Liver (tissue), 9 donors: ENCODE measurements around the gene RASA1. TPM values are rescaled to one million over a fixed set of nuclear protein-coding genes. Genes with fewer than 3 reads are reported as not detected.

ENCODE experiments used
- DNase-seq: peaks from one replicate; pipeline ENCODE4 v3.0.0-alpha.2; 2017; ENCODE audit warnings: low spot score
- H3K27ac ChIP-seq, 2 donors: one replicate each; pipeline ENCODE4 v1.7.0; 2013; ENCODE audit warnings: inconsistent platforms in 2 of 2, low read length in 2 of 2, control low read depth in 1 of 2, low read depth in 1 of 2, mild to moderate bottlenecking in 1 of 2
- H3K27me3 ChIP-seq, 4 donors: one replicate each; pipeline versions ENCODE4 v1.6.1 to v1.7.0; 2013; ENCODE audit warnings: low read length in 3 of 4, inconsistent platforms in 1 of 4, mild to moderate bottlenecking in 1 of 4, moderate library complexity in 1 of 4; ENCODE audit not compliant: control insufficient read depth in 4 of 4, insufficient read depth in 4 of 4
- H3K36me3 ChIP-seq, 4 donors: one replicate each; pipeline versions ENCODE4 v1.6.1 to v1.7.0; 2013; ENCODE audit warnings: low read length in 3 of 4, mild to moderate bottlenecking in 3 of 4, low read depth in 1 of 4, moderate library complexity in 1 of 4; ENCODE audit not compliant: control insufficient read depth in 4 of 4, insufficient read depth in 3 of 4
- H3K4me1 ChIP-seq, 4 donors: one replicate each; pipeline versions ENCODE4 v1.6.1 to v1.7.0; 2013; ENCODE audit warnings: low read length in 3 of 4, mild to moderate bottlenecking in 3 of 4, moderate library complexity in 1 of 4; ENCODE audit not compliant: control insufficient read depth in 4 of 4, insufficient read depth in 4 of 4
- H3K4me3 ChIP-seq, 3 donors: one replicate each; pipeline versions ENCODE4 v1.6.1 to v1.7.0; 2013; ENCODE audit warnings: low read length in 3 of 3, control low read depth in 1 of 3, low read depth in 1 of 3, mild to moderate bottlenecking in 1 of 3
- H3K9ac ChIP-seq, 2 donors: one replicate each; pipeline ENCODE4 v1.7.0; 2013; ENCODE audit warnings: low read length in 2 of 2, mild to moderate bottlenecking in 2 of 2, moderate library complexity in 2 of 2, control low read depth in 1 of 2, low read depth in 1 of 2
- H3K9me3 ChIP-seq, 4 donors: one replicate each; pipeline versions ENCODE4 v1.6.1 to v1.7.0; 2013; ENCODE audit warnings: low read length in 3 of 4; ENCODE audit not compliant: control insufficient read depth in 4 of 4
- ATF3 ChIP-seq: IDR thresholded peaks from 2 replicates; pipeline ENCODE4 v1.6.1; 2016; ENCODE audit warnings: antibody characterized with exemption
- CTCF ChIP-seq: fragments of 150-350 bp; IDR thresholded peaks from 2 replicates; pipeline ENCODE4 v1.5.1; 2017; ENCODE audit warnings: improper control_type of control experiment, low read depth, low read length; ENCODE audit not compliant: missing input control
- FOXA1 ChIP-seq: IDR thresholded peaks from 2 replicates; pipeline ENCODE4 v1.6.1; 2016; ENCODE audit warnings: antibody characterized with exemption
- FOXA2 ChIP-seq: IDR thresholded peaks from 2 replicates; pipeline ENCODE4 v1.6.1; 2016; ENCODE audit warnings: antibody characterized with exemption
- GABPA ChIP-seq, 2 donors: IDR thresholded peaks in 1 of 2; conservative IDR thresholded peaks in 1 of 2; 2 replicates each; pipeline ENCODE4 v1.6.1; 2016; ENCODE audit warnings: antibody characterized with exemption in 2 of 2, mild to moderate bottlenecking in 1 of 2, moderate library complexity in 1 of 2
- HNF4A ChIP-seq, 2 donors: conservative IDR thresholded peaks; 2 replicates each; pipeline ENCODE4 v1.6.1; 2016; ENCODE audit warnings: antibody characterized with exemption in 2 of 2, mild to moderate bottlenecking in 2 of 2
- HNF4G ChIP-seq: IDR thresholded peaks from 2 replicates; pipeline ENCODE4 v1.6.1; 2016; ENCODE audit warnings: antibody characterized with exemption
- JUND ChIP-seq, 2 donors: IDR thresholded peaks; 2 replicates each; pipeline ENCODE4 v1.6.1; 2016; ENCODE audit warnings: antibody characterized with exemption in 2 of 2
- MAX ChIP-seq: IDR thresholded peaks from 2 replicates; pipeline ENCODE4 v1.6.1; 2016; ENCODE audit warnings: antibody characterized with exemption
- NR2F2 ChIP-seq: IDR thresholded peaks from 2 replicates; pipeline ENCODE4 v1.6.1; 2016; ENCODE audit warnings: antibody characterized with exemption
- RAD21 ChIP-seq, 2 donors: IDR thresholded peaks; 2 replicates each; pipeline ENCODE4 v1.6.1; 2016; ENCODE audit warnings: antibody characterized with exemption in 2 of 2, mild to moderate bottlenecking in 2 of 2
- REST ChIP-seq: IDR thresholded peaks from 2 replicates; pipeline ENCODE4 v1.6.1; 2016; ENCODE audit warnings: antibody characterized with exemption, mild to moderate bottlenecking
- RXRA ChIP-seq, 2 donors: IDR thresholded peaks; 2 replicates each; pipeline ENCODE4 v1.6.1; 2017 to 2018; ENCODE audit warnings: antibody characterized with exemption in 2 of 2, mild to moderate bottlenecking in 1 of 2
- SP1 ChIP-seq: IDR thresholded peaks from 2 replicates; pipeline ENCODE4 v1.6.1; 2018; ENCODE audit warnings: antibody characterized with exemption, mild to moderate bottlenecking
- TAF1 ChIP-seq: conservative IDR thresholded peaks from 2 replicates; pipeline ENCODE4 v1.6.1; 2016; ENCODE audit warnings: antibody characterized with exemption, mild to moderate bottlenecking
- YY1 ChIP-seq: IDR thresholded peaks from 2 replicates; pipeline ENCODE4 v1.6.1; 2016; ENCODE audit warnings: antibody characterized with exemption, mild to moderate bottlenecking
- ZBTB33 ChIP-seq: IDR thresholded peaks from 2 replicates; pipeline ENCODE4 v1.6.1; 2016; ENCODE audit warnings: antibody characterized with exemption
- WGBS: extraction: QIAGEN DNeasy Blood & Tissue Kit; methylation state at CpG from one replicate; pipeline ENCODE4 v1.1.7; 2013; 5-methylcytosine and 5-hydroxymethylcytosine counted together
- polyA plus RNA-seq, 2 donors: library from polyadenylated mRNA; stranded (reverse) in 1 of 2; unstranded in 1 of 2; fragments of 200-250 nt in 1 of 2; fragments of >200 nt in 1 of 2; fragmentation: Nextera tagmentation in 1 of 2; extraction: Ambion mirVana in 1 of 2; gene quantifications; one replicate each; pipeline versions ENCODE4 v1.2.1 to v1.2.3, GENCODE V29; 2013 to 2015
- total RNA-seq, 2 donors: library from RNA; depleted of rRNA; stranded (reverse); fragments of >200 nt; gene quantifications; one replicate each; pipeline ENCODE4 v1.2.3, GENCODE V29; 2014
- donor health status: healthy.
- donor health status: healthy.
- donor health status: healthy.
- donor health status: healthy.
- donor health status: healthy.

The RASA1 gene
- total and polyA plus RNA-seq, 4 donors, result 3.7 to 18.1 (median 7.0) TPM

- Histone ChIP-seq H3K4me3 (no peak overlapping the region), H3K4me1 (no peaks in the 10 kb centered on the region), H3K27ac (no peak overlapping the region), H3K9me3 (no peaks in the 10 kb centered on the region), H3K27me3 (no peaks in the 10 kb centered on the region), H3K9ac (no peak overlapping the region), H3K36me3 (no peaks in the 10 kb centered on the region)
- 91% methylated on average over 3 of the region's 3 CpGs for WGBS
- TF ChIP-seq NR2F2 (no peak), HNF4A (conservative IDR thresholded peaks at IDR 0.05) (no peak), ATF3 (no peak), GABPA (IDR thresholded peaks at IDR 0.05 in 1 of 2, conservative IDR thresholded peaks at IDR 0.05 in 1 of 2) (no peak), MAX (no peak), ZBTB33 (no peak), REST (no peak)
- DNase-seq, result no peak
Measured at GRCh38 chr5:87243161-87243844, 24.4 kb upstream of the RASA1 start.

GRCh38 chr5:87245451-87245850 lies 22.2 kb upstream of the RASA1 start:
- Histone ChIP-seq H3K27ac (no peak overlapping the region), H3K4me1 (no peaks in the 10 kb centered on the region), H3K27me3 (no peaks in the 10 kb centered on the region), H3K9ac (no peak overlapping the region), H3K9me3 (no peaks in the 10 kb centered on the region), H3K4me3 (no peak overlapping the region), H3K36me3 (no peaks in the 10 kb centered on the region)
- WGBS, result 68% methylated on average over 2 of the region's 2 CpGs
- DNase-seq, result no peak
- no peak for TF ChIP-seq RXRA (IDR thresholded peaks at IDR 0.05)
- no peak for TF ChIP-seq MAX
- TF ChIP-seq ATF3, result no peak
- TF ChIP-seq JUND (IDR thresholded peaks at IDR 0.05), result no peak
- no peak for TF ChIP-seq CTCF
- no peak for TF ChIP-seq NR2F2
- TF ChIP-seq FOXA1, result no peak
- TF ChIP-seq YY1, result no peak
- TF ChIP-seq SP1, result no peak
- no peak for TF ChIP-seq REST
- TF ChIP-seq HNF4A (conservative IDR thresholded peaks at IDR 0.05), result no peak
- TF ChIP-seq RAD21 (IDR thresholded peaks at IDR 0.05), result no peak
- TF ChIP-seq HNF4G, result no peak
- no peak for TF ChIP-seq GABPA (IDR thresholded peaks at IDR 0.05 in 1 of 2, conservative IDR thresholded peaks at IDR 0.05 in 1 of 2)
- no peak for TF ChIP-seq FOXA2
- no peak for TF ChIP-seq TAF1
